ENCODE measurements around the gene GLIS2.

The GLIS2 gene

DNA sequence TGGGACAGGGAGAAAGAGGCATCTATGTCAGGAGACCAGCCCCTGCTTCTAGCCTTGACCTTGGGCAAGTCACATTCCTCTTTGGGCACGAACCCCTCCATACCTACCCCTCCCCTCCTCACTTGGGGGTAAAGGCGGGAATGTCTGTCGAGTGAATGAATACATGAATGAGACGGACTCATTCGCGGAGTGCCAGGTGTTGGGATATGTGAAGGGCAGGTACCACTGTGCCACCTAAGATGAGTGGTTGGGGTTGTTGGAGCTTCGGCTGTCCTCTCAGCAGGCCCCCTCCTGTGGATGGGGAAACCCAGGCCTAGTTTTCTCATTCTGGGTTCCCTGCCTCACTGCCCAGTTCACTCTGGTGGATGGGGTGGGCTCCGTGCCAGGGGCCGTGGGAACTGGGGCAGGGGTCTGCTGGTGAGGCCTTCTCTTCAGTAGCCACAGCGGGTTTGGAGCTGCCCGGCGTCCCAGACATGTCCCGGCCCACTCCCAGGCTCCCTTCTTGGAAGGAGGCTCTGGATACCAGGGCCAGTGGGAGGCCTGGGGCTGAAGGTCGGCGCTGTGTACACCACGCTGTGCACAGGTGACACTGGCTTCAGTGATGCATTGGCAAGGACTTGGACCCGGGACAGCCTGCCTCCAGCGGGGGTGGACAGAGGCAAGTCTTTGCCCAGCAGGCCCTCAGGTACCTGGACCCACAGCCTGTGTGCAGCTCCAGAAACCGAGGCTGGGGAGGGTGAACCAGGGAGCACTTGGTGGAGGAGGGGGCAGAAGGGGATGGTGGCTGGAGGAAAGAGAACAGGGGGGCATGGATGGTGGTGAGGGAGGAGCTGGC is 5.6 kb downstream of the GLIS2 start:
- H3K36me3 Mint-ChIP-seq (ENCODE audit: low read depth), result no peaks in the 10 kb centered on the region
- no peak overlapping the region for H3K4me3 Mint-ChIP-seq
- H3K27me3 Mint-ChIP-seq, result peaks cover 3% of the 10 kb centered on the region
- no peaks in the 10 kb centered on the region for H3K9me3 Mint-ChIP-seq
- H3K4me1 Mint-ChIP-seq (ENCODE audit: low read depth), result peaks cover 6% of the 10 kb centered on the region
- no peak overlapping the region for H3K27ac Mint-ChIP-seq

GRCh38 chr16:4322121-4323052 is 6.5 kb downstream of the GLIS2 start:
- Mint-ChIP-seq H3K27ac (no peak overlapping the region), H3K4me1 (ENCODE audit: low read depth) (peaks cover 6% of the 10 kb centered on the region), H3K36me3 (ENCODE audit: low read depth) (no peaks in the 10 kb centered on the region)

GRCh38 chr16:4323071-4323844 is 7.4 kb downstream of the GLIS2 start:
- no peak overlapping the region for H3K4me3 Mint-ChIP-seq
- no peak overlapping the region for H3K27ac Mint-ChIP-seq
- peaks cover 6% of the 10 kb centered on the region for H3K4me1 Mint-ChIP-seq (ENCODE audit: low read depth)
- H3K27me3 Mint-ChIP-seq, result no peaks in the 10 kb centered on the region
- no peaks in the 10 kb centered on the region for H3K36me3 Mint-ChIP-seq (ENCODE audit: low read depth)
- no peaks in the 10 kb centered on the region for H3K9me3 Mint-ChIP-seq

More at GRCh38 chr16:4322121-4323052, 6.5 kb downstream of the GLIS2 start:
- no peak overlapping the region for H3K4me3 Mint-ChIP-seq
- H3K27me3 Mint-ChIP-seq, result peaks cover 3% of the 10 kb centered on the region
- no peaks in the 10 kb centered on the region for H3K9me3 Mint-ChIP-seq

GRCh38 chr16:4323845-4324488 is 8.1 kb downstream of the GLIS2 start:
- H3K4me3 Mint-ChIP-seq, result no peak overlapping the region
- peaks cover 6% of the 10 kb centered on the region for H3K4me1 Mint-ChIP-seq (ENCODE audit: low read depth)
- H3K9me3 Mint-ChIP-seq, result no peaks in the 10 kb centered on the region
- H3K36me3 Mint-ChIP-seq (ENCODE audit: low read depth), result no peaks in the 10 kb centered on the region
- H3K27me3 Mint-ChIP-seq, result no peaks in the 10 kb centered on the region
- no peak overlapping the region for H3K27ac Mint-ChIP-seq

GRCh38 chr16:4324492-4325252 is 8.8 kb downstream of the GLIS2 start:
- Mint-ChIP-seq H3K4me1 (ENCODE audit: low read depth) (no peaks in the 10 kb centered on the region), H3K4me3 (no peak overlapping the region), H3K27ac (no peak overlapping the region), H3K9me3 (no peaks in the 10 kb centered on the region), H3K27me3 (no peaks in the 10 kb centered on the region), H3K36me3 (ENCODE audit: low read depth) (no peaks in the 10 kb centered on the region)

- H3K27me3 Mint-ChIP-seq, result no peaks in the 10 kb centered on the region
- no peaks in the 10 kb centered on the region for H3K9me3 Mint-ChIP-seq
- H3K4me1 Mint-ChIP-seq (ENCODE audit: low read depth), result no peaks in the 10 kb centered on the region
- H3K4me3 Mint-ChIP-seq, result no peak overlapping the region
- H3K36me3 Mint-ChIP-seq (ENCODE audit: low read depth), result no peaks in the 10 kb centered on the region
- H3K27ac Mint-ChIP-seq, result no peak overlapping the region
Observed at GRCh38 chr16:4325253-4325758, 9.4 kb downstream of the GLIS2 start.

DNA sequence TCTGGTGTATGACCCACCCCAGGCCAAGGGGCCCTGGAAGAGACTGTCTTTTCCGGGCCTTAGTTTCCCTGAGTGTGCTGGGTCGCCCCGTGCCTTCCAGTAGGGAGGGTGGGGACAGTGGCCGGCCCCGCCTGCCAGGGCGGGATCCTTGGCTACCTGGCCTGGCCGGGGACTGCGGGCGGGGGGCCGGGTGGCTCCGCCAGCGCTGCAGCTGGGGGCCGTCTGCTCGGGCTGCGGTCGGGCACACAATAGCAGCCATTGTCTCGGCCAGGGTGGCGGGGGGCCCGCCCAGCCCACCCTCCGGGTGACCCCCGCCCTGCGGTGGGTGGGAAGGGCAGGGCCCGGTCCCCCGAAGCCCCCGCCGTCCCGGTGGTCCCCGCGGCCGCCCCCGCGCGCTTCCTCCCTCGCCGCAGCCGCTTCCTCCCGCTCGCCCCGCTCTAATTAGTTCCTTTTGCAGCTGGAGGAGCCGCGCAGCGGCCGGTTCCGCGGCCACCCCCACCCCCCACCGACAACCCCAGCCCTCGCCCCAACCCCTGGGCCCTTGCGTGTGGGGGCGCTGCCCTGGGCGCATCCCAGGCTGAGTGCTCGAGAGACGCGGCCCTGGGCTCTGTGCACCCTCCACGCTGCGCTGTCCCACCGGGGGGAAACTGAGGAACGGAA is 11.6 kb downstream of the GLIS2 start:
- no peak overlapping the region for H3K27ac Mint-ChIP-seq

GRCh38 chr16:4328046-4328781 is 12.3 kb downstream of the GLIS2 start:
- no peak overlapping the region for H3K27ac Mint-ChIP-seq
- H3K36me3 Mint-ChIP-seq (ENCODE audit: low read depth), result no peaks in the 10 kb centered on the region
- no peaks in the 10 kb centered on the region for H3K9me3 Mint-ChIP-seq
- no peaks in the 10 kb centered on the region for H3K27me3 Mint-ChIP-seq
- no peak overlapping the region for H3K4me3 Mint-ChIP-seq
- H3K4me1 Mint-ChIP-seq (ENCODE audit: low read depth), result no peaks in the 10 kb centered on the region

More for the DNA sequence above, 11.6 kb downstream of the GLIS2 start:
- no peaks in the 10 kb centered on the region for H3K9me3 Mint-ChIP-seq
- H3K4me1 Mint-ChIP-seq (ENCODE audit: low read depth), result no peaks in the 10 kb centered on the region
- H3K27me3 Mint-ChIP-seq, result no peaks in the 10 kb centered on the region
- no peaks in the 10 kb centered on the region for H3K36me3 Mint-ChIP-seq (ENCODE audit: low read depth)
- no peak overlapping the region for H3K4me3 Mint-ChIP-seq

DNA sequence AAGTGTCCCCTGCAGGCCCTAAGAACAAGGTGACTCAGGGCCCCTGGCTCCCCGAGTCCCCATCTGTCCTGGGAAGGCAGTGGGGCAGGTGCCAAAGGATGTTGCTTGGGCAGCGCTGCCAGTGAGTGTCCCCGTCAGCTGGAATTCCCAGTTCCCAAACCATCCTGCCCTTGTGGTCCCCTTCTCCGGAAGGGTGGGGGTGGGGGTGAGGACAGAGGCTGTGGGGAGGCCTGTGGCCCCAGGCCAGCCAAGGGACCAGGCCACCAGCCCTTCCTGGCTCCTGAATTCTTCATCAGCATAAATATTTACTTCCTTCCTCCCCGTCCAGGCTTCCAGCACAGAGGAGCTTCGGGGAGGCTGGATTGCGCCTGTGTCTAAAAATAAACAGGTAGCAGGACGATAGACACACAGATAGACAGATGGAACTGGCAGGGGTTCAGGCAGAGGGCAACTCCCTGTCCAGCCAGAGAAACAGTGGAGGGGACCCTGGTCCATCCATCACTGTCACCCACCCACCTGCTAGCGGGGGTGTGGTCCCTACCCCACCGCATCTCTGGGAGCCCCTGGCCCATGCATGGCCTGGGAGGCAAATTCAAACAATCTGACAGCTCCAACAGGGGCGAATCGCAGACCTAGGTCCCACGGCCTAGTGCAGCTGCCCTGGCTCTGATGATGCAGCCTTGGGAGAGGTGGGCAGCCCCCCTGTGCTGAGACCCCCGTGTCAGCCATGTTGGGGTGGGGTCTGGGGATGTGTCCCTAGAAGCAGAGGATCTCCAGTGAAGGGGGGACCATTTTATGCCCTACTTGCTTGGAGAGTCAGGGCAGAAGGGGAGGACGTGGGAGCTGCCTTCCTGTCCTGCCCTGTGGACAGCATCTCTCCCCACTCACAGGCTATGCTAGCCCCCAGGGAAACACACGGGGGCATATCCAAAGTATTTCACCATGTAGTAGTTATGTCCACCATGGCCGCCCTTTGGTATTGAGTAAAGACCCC is 13.2 kb downstream of the GLIS2 start:
- Mint-ChIP-seq H3K4me3 (no peak overlapping the region), H3K4me1 (ENCODE audit: low read depth) (no peaks in the 10 kb centered on the region), H3K27me3 (no peaks in the 10 kb centered on the region), H3K9me3 (no peaks in the 10 kb centered on the region), H3K27ac (no peak overlapping the region), H3K36me3 (ENCODE audit: low read depth) (no peaks in the 10 kb centered on the region)

DNA sequence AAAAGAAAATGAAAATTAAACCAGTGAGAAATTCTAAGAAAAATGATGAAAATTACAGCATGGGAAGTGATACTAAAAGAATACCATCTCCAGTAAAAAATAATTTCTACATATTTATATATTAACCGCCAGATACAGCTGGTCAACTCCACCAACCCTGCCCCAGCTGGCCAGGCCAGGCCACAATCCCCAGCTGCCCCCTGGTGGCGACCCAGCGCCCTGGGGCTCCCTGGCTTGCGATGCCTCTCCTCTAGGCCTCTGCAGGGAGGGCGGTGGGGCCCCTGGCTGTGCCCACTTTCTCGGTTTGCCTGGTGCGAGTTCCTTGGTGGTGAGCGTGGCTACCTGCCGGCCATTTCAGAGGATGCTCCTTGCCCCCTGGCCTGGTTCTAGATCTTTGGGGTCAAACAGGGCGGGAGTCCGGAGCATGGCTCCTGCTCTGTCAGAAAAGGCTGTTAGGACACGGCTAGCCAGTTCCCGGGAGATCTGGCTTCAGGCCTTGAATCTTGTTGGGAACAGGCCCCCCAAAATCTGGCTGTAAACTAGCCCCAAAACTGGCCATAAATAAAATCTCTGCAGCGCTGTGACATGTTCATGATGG is 14.5 kb downstream of the GLIS2 start:
- no peaks in the 10 kb centered on the region for H3K4me1 Mint-ChIP-seq (ENCODE audit: low read depth)

GRCh38 chr16:4332083-4332482 is 16.2 kb downstream of the GLIS2 start:
- H3K27ac Mint-ChIP-seq, result no peak overlapping the region
- no peaks in the 10 kb centered on the region for H3K36me3 Mint-ChIP-seq (ENCODE audit: low read depth)
- no peaks in the 10 kb centered on the region for H3K9me3 Mint-ChIP-seq
- no peaks in the 10 kb centered on the region for H3K27me3 Mint-ChIP-seq
- H3K4me3 Mint-ChIP-seq, result no peak overlapping the region
- no peaks in the 10 kb centered on the region for H3K4me1 Mint-ChIP-seq (ENCODE audit: low read depth)

More for the DNA sequence above, 14.5 kb downstream of the GLIS2 start:
- Mint-ChIP-seq H3K9me3 (no peaks in the 10 kb centered on the region), H3K27ac (no peak overlapping the region), H3K36me3 (ENCODE audit: low read depth) (no peaks in the 10 kb centered on the region), H3K27me3 (no peaks in the 10 kb centered on the region), H3K4me3 (no peak overlapping the region)
